H4 (cell line): ENCODE results near the gene ADAMTS18. TPM values are rescaled to one million over a fixed set of nuclear protein-coding genes. Genes with fewer than 3 reads are reported as not detected.
A peak's percentile ranks its signal among the peaks of the same experiment; 100 is the strongest.

ENCODE experiments used
- DNase-seq: peaks from one replicate; pipeline ENCODE4 v3.0.0-alpha.2; 2015; ENCODE audit warnings: low spot score
- total RNA-seq: library from RNA; depleted of rRNA; stranded (reverse); fragments of >200 nt; shearing (Covaris generic); gene quantifications from 2 replicates; pipeline ENCODE4 v1.2.3, GENCODE V29; 2014

Gene ADAMTS18
- total RNA-seq, 1 experiment from 2014 or later, result 0.10 TPM

DNA sequence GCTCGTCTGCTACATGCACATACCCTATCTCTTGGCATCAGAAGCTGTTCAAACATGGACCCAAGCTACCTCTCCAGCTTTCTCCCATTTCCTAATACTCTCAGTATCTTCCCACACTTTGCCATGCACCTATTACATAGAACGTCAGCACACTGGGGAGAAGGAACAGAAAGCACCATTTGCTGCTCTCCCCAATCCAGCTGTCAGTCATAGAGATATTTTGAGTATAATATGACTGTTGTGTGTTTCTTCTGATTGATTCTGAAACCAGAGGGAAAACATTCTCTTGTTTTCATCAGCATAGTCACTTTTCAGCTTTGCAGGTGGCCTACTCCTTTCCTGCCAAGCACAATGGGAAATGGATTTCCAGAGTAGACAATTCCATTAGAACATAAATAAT, 107.1 kb downstream of the ADAMTS18 start:
- DNase-seq, result no peak

DNA sequence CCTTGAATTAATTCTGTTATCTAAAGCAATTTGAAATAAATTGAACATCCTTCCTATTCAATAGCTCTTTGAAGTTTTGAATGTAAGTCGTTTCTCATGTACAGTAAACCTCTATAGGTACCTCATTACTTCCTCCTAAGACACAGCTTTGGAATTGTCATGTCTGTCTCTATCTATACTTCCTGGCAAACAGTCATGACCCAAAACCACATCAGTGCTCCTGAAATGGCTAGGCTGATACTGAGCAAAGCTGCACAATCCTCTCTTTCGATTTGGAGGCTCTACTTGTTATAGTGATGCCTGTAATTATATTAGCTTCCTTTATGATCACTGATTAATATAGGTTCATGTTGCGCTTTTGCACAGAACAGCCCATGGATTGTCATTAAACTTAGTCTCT, 110.1 kb downstream of the ADAMTS18 start:
- no peak for DNase-seq

DNA sequence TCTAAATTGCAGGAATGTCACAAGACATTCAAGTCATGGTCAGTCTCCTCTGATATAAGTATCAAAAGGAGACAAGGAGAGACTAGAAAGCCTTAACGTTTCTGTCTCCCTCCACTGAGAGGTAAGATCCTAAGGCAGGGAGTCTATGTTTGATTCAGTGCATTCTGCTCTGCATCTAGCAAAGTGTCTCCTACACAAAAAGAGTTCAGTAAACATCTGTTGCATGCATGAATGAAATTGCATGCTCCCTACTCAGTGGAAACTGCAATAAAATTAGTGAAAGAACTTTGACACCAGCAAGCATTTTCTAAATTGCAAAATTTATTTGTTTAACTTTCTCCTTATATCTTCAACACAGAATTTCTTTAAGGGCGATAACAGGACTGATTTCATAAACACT, 111.1 kb downstream of the ADAMTS18 start:
- no peak for DNase-seq

DNA sequence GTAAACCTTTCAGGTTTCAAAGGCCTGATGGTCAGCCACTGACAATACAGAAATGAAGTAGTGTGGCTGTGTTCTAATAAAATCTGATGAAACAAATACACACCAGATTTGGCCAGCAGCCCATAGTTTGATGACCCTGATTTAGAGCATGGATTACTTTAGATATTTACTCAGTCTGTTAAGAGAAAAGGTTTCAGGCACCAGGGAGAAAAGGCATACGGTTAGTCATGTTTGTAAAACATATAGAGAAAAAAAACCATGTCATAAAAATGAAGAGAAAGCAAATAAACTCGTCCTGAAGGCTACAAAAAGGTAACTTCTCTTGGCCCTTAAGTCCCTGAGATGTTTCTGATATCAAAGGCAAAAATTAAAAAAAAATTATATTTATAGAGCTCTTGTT, 112.1 kb downstream of the ADAMTS18 start:
- no peak for DNase-seq

DNA sequence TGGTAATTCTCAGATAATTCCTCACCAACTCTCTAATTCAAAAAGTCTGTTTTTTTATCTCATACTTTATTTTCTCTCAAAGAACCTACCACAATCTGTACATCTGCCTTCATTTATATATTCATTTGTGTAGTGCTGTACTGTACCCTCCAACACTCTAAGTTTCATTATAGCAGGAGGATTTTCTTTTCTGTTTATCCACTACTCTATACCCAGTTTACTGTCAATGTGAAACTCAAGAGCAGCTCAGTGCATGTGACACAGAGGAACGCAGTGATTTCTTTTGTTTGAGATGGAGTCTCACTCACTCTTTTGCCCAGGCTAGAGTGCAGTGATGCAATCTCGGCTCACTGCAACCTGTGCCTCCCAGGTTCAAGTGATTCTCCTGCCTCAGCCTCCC, 117.8 kb downstream of the ADAMTS18 start:
- no peak for DNase-seq

- no peak for DNase-seq
These were observed 124.0 kb downstream of the ADAMTS18 start for GRCh38 chr16:77310877-77311276.

GRCh38 chr16:77308163-77308561, 126.7 kb downstream of the ADAMTS18 start:
- peak; percentile 30 for DNase-seq

DNA sequence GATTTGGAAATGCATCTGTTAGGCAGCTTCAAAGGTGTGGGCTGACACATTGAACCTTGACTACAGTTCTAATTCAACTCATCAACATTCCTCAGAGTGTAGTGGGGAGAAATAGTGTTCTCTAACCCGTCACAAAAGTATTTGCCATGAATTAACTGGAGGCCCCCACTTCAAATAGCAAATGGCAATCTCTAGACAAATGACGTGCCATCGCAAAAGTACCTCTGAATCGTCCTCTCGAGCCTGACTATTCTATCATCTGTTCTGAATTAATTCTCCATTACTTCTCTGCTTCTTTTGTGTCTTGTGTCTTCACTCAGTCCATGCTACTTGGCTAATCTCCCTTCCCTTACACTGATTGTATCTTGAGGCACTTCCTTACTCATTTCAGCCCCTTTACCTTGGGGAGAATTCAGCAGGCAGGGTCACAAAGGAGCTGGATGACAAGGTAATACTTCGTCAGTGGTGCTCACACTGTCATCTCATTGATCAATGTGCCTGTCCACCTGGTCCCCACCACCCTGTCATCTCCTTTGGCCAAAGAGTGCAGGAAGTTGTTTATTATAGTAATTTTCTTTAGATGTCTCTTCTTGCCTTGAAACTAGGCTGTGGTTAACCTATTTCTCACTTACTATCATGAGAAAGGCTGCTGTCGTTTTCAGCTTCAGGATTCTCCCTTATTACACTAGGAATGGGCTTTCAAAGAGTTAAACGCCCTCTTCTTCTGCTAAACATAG, 127.2 kb downstream of the ADAMTS18 start:
- no peak for DNase-seq

DNA sequence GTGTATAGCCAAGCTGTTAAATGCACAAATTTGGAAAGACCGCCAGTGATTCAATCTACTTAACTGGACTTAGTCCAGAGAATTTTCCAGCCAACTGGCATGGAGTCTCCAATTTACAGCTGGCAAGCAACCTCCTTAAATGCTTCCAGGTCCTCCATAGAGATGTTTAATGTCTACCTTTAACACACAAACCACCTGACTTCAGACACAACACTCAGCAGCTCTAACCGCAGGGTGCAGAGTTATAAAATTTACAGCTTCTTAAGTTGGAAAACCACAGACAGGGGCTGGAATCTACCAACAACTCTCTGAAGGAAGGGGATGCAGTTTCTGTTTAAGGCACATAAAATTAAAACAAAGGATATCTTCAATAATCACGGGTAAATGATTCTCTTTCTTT, 128.8 kb downstream of the ADAMTS18 start:
- DNase-seq, result peak; percentile 60

DNA sequence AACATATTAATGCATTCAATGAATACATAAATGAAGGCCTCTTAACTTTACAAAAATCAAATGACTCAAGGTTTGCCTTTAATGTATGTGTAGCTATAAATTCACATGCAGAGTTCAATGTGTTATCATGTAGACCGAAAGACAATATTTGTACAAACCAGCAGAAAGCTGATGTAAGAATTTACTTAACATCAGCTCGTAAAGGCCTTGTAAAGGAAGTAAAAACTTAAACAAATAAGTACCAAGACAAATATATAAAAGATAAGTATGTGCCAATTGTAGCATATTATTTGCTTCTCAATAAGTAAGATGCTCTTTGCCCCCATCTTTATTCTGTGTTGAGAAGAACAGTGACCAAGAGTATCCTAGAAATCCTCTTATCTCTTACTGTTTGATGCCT, 130.0 kb downstream of the ADAMTS18 start:
- DNase-seq, result no peak

DNA sequence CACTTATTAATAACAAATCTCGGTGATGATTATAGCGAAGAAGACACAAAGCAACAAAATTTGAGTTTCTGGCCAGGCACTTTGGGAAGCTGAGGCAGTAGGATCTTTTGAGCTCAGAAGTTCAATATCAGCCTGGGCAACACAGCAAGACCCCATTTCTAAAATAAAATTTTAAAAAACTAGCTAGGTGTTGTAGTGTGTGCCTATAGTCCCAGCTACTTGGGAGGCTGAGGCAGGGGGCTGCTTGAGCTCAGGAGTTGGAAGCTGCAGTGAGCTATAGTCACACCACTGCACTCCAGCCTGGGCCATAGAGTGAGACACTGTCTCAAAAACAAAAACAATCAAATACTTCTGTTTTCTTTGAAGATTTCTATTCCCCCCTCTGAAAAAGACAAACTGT, 130.7 kb downstream of the ADAMTS18 start:
- no peak for DNase-seq

DNA sequence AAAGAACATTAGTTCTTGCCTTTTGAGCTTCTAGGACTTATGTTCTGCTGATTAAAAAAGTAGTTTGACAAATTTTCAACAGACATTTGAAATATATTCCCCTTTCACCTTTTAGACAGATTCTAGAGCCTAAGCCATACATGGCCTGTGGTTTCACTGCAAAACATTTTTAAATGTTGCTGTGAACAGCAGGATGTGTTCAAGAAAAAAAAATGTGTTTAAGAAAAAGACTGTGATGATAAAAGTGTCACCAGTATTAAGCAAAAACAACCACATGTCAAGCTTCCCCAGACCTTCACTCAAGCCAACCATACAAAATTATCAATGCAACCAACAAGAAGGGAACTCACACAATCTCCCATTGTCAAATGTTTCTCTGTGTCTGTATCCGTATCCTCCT, 132.2 kb downstream of the ADAMTS18 start:
- no peak for DNase-seq

DNA sequence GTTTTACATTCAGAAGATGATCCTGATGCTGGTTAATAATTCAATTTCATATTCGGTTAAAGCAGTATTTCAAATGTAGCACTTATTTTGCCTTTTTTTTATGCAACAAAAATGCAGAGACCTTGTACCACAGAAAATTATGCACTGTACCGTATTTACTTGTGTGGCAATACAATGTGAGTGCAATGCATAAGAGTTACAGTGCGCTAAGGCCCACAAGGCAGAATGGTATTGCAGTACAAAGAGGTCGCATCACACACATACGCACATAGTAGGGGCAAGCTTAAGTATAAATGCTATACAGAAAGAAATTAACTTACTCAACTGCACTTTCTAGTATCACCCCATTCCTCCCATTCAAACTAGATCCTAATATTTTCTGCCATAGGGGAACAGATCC, 132.6 kb downstream of the ADAMTS18 start:
- DNase-seq, result no peak

DNA sequence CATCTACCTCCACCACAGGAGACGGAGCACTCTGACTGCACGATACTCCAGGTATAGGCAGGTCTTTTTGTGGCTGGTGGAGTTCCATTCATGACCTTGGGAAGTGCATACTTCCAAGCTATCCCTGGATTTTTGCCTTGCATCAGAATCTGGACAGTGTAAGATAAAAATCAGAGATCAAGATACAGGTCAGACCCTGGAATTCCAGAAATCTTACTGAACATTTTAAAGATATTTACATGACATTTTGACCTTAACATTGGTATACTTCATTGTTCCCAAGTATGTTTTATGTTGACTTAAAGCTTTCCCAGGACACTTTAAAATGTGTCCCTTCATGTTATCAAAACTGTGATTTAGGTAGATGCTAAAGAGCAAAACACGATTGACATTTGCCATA, 134.6 kb downstream of the ADAMTS18 start:
- DNase-seq, result no peak

GRCh38 chr16:77299395-77299794, 135.4 kb downstream of the ADAMTS18 start:
- DNase-seq, result no peak

DNA sequence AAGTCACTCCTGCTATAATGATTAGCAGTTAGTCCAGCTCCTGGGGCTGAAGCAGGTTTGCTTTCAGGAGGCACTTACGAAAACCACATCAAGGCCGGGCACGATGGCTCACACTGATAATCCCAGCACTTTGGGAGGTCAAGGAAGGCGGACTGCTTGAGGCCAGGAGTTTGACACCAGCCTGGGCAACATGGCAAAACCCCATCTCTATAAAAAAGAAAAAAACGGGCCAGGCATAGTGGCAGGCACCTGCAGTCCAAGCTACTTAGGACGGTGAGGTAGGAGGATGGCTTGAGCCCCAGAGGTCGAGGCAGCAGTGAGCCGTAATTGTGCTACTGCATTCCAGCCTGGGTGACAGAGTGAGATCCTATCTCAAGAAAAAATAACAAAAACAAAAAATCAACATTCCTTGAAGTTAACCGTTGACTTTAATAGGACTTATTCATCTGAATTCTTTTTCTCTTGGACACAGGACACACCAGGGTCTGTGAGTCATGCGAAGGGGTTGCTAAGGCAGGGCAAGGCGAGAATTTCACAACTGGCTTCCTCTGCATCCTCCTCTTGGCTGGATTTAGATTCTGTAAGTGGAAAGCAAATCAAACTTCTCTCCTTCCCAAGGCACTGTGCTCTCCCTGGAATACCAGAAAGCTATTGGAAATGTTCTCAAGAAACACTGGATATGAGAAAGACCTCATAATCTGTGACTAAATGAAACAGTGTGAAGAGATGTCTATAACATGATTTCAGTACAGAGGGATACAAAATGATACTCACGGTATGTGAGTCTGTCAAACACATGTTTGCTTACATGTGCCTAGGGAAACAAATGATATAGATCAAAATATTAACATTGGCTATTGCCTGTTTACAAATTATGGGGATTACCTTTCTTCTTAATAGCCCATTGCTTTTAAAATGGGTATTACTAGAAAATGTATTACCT, 136.1 kb downstream of the ADAMTS18 start:
- DNase-seq, result peak; percentile 82

GRCh38 chr16:77297996-77298395, 136.8 kb downstream of the ADAMTS18 start:
- no peak for DNase-seq

- no peak for DNase-seq
These were observed 138.9 kb downstream of the ADAMTS18 start for GRCh38 chr16:77295896-77296295.

GRCh38 chr16:77290451-77291115, 144.3 kb downstream of the ADAMTS18 start:
- no peak for DNase-seq

DNA sequence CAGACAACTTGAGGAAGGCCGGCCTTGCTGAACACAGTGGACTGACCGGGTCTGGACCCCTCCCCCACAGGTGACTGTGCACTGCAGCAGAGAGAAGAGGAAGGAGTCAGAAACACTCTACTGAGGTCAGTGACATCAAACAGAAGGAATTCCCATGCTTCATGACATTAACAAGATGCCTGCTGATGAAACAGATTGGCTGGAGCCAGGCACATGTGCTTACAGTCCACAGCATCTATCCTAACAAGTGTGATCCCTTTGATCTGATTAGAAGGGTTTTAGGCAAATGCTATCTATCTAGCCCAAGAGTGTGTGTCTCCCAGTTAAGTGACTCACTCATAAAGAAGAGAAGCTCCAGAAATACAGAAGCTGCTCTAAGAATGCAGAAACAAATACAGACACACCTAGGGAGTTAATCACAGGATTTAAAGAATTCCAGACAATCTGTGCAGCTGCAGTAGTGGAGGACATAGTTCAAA, 145.5 kb downstream of the ADAMTS18 start:
- DNase-seq, result peak; percentile 18

DNA sequence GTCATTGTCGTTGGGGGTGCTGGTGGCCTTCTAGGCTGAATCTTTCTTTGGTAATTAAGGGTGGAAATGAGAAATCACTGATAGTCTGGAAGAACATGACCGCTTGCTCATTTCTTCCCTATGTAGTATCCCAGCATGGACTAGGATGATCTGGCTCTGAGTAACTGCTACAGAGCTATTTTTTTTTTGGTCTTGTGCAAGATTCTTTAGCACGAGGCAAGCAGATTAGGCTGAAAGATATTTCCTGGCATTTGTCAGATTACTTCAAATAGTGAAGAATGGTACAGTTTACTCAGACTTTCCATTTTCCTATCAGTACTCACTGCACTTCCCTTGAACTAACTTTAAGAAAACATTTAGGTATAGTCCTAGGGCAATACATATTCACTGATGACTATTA, 146.6 kb downstream of the ADAMTS18 start:
- no peak for DNase-seq

DNA sequence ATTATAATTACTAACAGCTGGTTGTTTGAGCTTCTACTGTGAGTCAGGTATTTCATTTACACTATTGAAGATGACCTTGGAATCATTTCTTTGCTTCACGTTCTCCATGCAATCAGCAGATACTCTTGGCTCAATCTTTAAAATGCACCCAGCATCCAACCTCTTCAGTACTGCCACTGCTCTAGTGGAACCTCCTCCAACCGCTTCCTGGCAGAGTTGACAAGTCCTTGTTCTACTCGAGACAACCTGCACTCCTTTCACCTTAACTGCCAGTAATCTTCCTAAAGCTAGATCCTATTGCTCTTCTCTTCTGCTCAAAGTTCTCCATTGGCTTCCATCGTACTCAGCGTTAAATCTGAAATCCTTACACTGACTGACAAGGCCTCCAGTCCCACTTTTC, 149.2 kb downstream of the ADAMTS18 start:
- DNase-seq, result no peak
